Osteocyte (in vitro differentiated cells): ENCODE measurements around the gene CXCR5. TPM values are rescaled to one million over a fixed set of nuclear protein-coding genes. Genes with fewer than 3 reads are reported as not detected.

Experiments
- DNase-seq: peaks from one replicate; pipeline ENCODE4 v3.0.0; 2021; ENCODE audit warnings: mixed read lengths; ENCODE audit not compliant: unreplicated experiment; ENCODE audit errors: extremely low spot score
- H3K27ac Mint-ChIP-seq: one replicate; pipeline ENCODE4 v1.8.0; 2021; ENCODE audit warnings: mild to moderate bottlenecking, mixed read lengths; ENCODE audit not compliant: unreplicated experiment
- H3K27me3 Mint-ChIP-seq: one replicate; pipeline ENCODE4 v1.8.0; 2021; ENCODE audit warnings: mixed read lengths; ENCODE audit not compliant: unreplicated experiment
- H3K36me3 Mint-ChIP-seq: one replicate; pipeline ENCODE4 v1.8.0; 2021; ENCODE audit warnings: mixed read lengths; ENCODE audit not compliant: unreplicated experiment
- H3K4me1 Mint-ChIP-seq: one replicate; pipeline ENCODE4 v1.8.0; 2021; ENCODE audit warnings: mixed read lengths; ENCODE audit not compliant: unreplicated experiment
- H3K4me3 Mint-ChIP-seq: one replicate; pipeline ENCODE4 v1.8.0; 2021; ENCODE audit warnings: mild to moderate bottlenecking, moderate library complexity, mixed read lengths; ENCODE audit not compliant: unreplicated experiment
- H3K9me3 Mint-ChIP-seq: one replicate; pipeline ENCODE4 v1.8.0; 2021; ENCODE audit warnings: mixed read lengths; ENCODE audit not compliant: unreplicated experiment
- total RNA-seq: library from RNA; stranded (reverse); gene quantifications from 2 replicates; pipeline ENCODE4 v1.2.1, GENCODE V29; 2021
- TF ChIP-seq, protein P1 (sequence below): fragments of 200-600 bp; sonication (generic); IDR thresholded peaks from 2 replicates; pipeline ENCODE4 v1.5.0; 2021; ENCODE audit warnings: antibody characterized with exemption, mild to moderate bottlenecking, moderate library complexity

Gene CXCR5
- total RNA-seq, 1 donor from 2014 or later = not detected

DNA sequence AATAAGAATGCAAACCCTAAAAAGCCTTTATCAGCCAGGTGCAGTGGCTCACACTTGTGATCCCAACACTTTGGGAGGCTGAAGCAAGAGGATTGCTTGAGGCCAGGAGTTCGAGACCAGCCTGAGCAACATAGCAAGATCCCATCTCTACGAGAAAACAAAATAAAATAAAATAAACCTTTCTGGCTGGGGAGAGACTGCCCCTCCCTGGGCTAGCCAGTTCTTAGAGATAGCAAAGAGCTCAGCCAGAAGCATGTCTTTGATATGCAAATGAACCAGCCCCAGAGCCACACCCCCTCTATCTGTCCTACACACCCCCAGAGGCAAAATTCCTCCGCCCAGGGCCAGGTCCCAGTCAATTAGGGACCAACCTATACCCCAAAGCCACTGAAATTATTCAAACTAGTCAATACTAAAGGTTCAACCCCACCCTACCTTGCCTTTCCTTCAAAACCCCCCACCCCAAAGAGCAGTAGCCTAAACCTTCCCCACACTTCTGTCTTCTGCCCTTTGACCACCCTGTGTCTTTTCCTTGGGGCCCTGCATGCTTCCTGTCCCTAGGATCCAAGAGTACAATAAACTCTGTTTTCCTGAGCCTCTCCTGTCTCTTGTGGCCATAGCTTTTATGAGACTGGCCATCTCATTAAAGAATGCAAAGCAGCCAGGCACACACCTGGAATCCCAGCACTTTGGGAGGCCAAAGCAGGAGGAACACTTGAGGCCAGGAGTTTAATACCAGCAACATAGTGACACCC lies 37.3 kb upstream of the CXCR5 start:
- Mint-ChIP-seq H3K9me3 (no peaks in the 10 kb centered on the region), H3K36me3 (no peaks in the 10 kb centered on the region), H3K4me1 (peaks cover 13% of the 10 kb centered on the region), H3K27ac (no peak overlapping the region), H3K4me3 (no peak overlapping the region), H3K27me3 (no peaks in the 10 kb centered on the region)
- TF ChIP-seq, protein P1, sequence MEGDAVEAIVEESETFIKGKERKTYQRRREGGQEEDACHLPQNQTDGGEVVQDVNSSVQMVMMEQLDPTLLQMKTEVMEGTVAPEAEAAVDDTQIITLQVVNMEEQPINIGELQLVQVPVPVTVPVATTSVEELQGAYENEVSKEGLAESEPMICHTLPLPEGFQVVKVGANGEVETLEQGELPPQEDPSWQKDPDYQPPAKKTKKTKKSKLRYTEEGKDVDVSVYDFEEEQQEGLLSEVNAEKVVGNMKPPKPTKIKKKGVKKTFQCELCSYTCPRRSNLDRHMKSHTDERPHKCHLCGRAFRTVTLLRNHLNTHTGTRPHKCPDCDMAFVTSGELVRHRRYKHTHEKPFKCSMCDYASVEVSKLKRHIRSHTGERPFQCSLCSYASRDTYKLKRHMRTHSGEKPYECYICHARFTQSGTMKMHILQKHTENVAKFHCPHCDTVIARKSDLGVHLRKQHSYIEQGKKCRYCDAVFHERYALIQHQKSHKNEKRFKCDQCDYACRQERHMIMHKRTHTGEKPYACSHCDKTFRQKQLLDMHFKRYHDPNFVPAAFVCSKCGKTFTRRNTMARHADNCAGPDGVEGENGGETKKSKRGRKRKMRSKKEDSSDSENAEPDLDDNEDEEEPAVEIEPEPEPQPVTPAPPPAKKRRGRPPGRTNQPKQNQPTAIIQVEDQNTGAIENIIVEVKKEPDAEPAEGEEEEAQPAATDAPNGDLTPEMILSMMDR = no peak
- DNase-seq = no peak

DNA sequence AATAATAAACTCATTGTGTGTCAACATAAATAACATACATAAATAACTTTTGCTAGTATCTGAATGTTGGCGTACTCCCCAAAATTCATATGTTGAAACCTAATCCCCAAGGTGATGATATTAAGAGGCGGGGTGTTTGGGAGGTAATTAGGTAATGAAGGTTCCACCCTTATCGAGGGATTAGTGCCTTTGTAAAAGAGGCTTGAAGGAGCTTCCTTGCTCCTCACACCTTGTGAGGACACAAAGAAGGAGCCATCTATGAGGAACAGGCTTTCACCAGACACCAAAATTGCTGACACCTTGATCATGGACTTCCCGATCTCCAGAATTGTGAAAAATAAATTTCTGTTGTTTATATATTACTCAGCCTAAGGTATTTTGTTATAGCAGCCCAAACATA lies 33.9 kb upstream of the CXCR5 start:
- no peaks in the 10 kb centered on the region for H3K27me3 Mint-ChIP-seq
- TF ChIP-seq, protein P1 = no peak
- H3K27ac Mint-ChIP-seq = no peak overlapping the region
- H3K9me3 Mint-ChIP-seq = no peaks in the 10 kb centered on the region
- no peaks in the 10 kb centered on the region for H3K36me3 Mint-ChIP-seq
- H3K4me3 Mint-ChIP-seq = no peak overlapping the region
- DNase-seq = no peak
- H3K4me1 Mint-ChIP-seq = peaks cover 13% of the 10 kb centered on the region

DNA sequence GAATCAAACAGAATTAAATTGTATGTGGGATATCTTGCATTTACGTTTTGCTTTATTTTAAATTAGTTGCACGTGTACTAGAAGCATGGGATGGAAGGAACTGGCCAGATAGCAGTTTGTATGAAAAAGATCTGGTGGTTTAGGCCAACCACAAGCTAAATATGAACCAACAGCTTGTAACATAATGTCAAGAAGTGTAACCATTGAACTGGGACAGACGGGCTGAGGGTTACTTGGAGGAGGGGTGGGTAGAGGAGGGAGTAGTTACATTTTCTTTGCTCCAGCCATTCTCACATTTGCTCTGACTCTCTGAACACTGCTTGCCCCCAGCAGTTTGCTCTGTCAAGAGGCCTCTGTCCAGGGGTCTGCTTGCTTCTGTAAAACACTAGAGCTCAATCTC lies 31.7 kb upstream of the CXCR5 start:
- Mint-ChIP-seq H3K4me3 (no peak overlapping the region), H3K27ac (no peak overlapping the region), H3K4me1 (no peaks in the 10 kb centered on the region), H3K27me3 (no peaks in the 10 kb centered on the region), H3K36me3 (no peaks in the 10 kb centered on the region), H3K9me3 (no peaks in the 10 kb centered on the region)
- TF ChIP-seq, protein P1 = no peak
- DNase-seq = no peak

DNA sequence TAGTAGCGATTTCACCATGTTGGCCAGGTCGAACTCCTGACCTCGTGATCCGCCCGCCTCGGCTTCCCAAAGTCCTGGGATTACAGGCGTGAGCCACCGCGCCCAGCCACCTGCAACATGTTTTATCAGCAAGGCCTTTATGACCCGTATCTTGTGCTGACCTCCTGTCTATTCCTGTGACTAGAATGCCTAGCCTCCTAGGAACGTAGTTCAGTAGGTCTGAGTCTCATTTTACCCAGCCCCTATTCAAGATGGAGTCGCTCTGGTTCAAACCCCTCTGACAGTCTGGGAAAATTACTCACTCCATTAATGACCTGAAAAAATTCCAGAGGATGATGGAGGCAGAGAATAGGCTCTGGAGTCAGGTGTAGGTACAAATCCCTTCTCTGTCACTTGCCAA lies 30.0 kb upstream of the CXCR5 start:
- Mint-ChIP-seq H3K36me3 (no peaks in the 10 kb centered on the region), H3K4me3 (no peak overlapping the region), H3K27ac (no peak overlapping the region), H3K27me3 (no peaks in the 10 kb centered on the region), H3K4me1 (no peaks in the 10 kb centered on the region), H3K9me3 (no peaks in the 10 kb centered on the region)
- no peak for DNase-seq
- TF ChIP-seq, protein P1 = no peak

DNA sequence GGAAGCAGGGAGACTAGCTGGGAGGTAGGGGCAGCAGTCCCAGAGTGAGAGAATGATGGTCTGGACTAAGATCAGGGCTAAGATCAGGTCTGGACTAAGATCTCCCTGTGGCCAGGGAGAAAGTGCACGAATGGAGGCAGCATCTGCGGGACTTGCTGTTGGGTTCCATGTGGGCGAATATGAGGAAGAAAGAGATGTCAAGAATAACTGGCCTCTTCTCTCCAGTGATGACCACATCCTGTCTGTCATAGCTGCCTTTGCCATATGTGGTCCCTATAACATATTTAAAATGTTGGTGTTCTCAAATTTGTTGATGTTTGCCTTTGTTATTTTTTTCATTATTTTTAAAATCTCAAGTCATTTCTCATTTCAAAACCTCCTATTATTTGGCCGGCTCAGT lies 27.4 kb upstream of the CXCR5 start:
- H3K4me1 Mint-ChIP-seq = no peaks in the 10 kb centered on the region
- H3K36me3 Mint-ChIP-seq = no peaks in the 10 kb centered on the region
- no peak overlapping the region for H3K4me3 Mint-ChIP-seq
- no peak overlapping the region for H3K27ac Mint-ChIP-seq
- DNase-seq = no peak
- TF ChIP-seq, protein P1 = no peak
- H3K27me3 Mint-ChIP-seq = no peaks in the 10 kb centered on the region
- H3K9me3 Mint-ChIP-seq = no peaks in the 10 kb centered on the region
